Measurements from ENCODE around the gene RFC2.
"Not testable (repeated sequence)": the region's sequence is repeated elsewhere in the genome, so short reads cannot be mapped to it uniquely, and the experiment has no call there.

The RFC2 gene

GRCh38 chr7:74221713-74222112 is 32.5 kb downstream of the RFC2 start:
- no peak for DNase-seq (ENCODE audit: low read depth, low spot score)
- H3K27ac ChIP-seq, result no peak overlapping the region

- DNase-seq (ENCODE audit: low read depth, low spot score), result no peak
- H3K27ac ChIP-seq, result no peak overlapping the region
These were observed 34.0 kb downstream of the RFC2 start for GRCh38 chr7:74220229-74220628.

GRCh38 chr7:74219416-74219815 is 34.8 kb downstream of the RFC2 start:
- H3K27ac ChIP-seq, result no peak overlapping the region
- DNase-seq (ENCODE audit: low read depth, low spot score), result no peak

GRCh38 chr7:74218343-74218698 is 35.9 kb downstream of the RFC2 start:
- no peak overlapping the region for H3K27ac ChIP-seq
- DNase-seq (ENCODE audit: low read depth, low spot score), result no peak

- DNase-seq (ENCODE audit: low read depth, low spot score), result no peak
- no peak overlapping the region for H3K27ac ChIP-seq
These were observed 36.5 kb downstream of the RFC2 start for GRCh38 chr7:74217455-74218342.

- no peak overlapping the region for H3K27ac ChIP-seq
- no peak for DNase-seq (ENCODE audit: low read depth, low spot score)
These were observed 37.8 kb downstream of the RFC2 start for GRCh38 chr7:74216361-74216761.

DNA sequence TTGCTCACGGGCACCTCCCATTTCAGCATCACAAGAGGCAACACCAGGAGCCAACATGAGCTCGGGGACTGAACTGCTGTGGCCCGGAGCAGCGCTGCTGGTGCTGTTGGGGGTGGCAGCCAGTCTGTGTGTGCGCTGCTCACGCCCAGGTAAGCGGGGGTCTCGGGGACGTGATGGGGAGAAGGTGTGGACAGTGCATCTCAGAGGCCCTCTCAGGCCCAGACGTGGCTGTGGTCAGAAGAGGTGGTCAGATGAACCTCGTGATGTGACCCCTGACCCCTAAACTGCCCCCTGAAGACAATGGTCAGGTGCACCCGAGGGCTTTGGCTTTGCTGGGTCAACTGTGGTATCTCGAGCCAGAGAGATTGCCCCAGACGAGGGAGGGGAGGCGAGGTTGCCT is 38.3 kb downstream of the RFC2 start:
- H3K27ac ChIP-seq, result no peak overlapping the region
- no peak for DNase-seq (ENCODE audit: low read depth, low spot score)

GRCh38 chr7:74214816-74215630 is 39.2 kb downstream of the RFC2 start:
- no peak for DNase-seq (ENCODE audit: low read depth, low spot score)
- no peak overlapping the region for H3K27ac ChIP-seq

- H3K27ac ChIP-seq, result no peak overlapping the region
These were observed 41.5 kb downstream of the RFC2 start for GRCh38 chr7:74212661-74213060.

GRCh38 chr7:74208241-74208640 is 46.0 kb downstream of the RFC2 start:
- not testable (repeated sequence) for DNase-seq (ENCODE audit: low read depth, low spot score); H3K27ac ChIP-seq

More at GRCh38 chr7:74212661-74213060, 41.5 kb downstream of the RFC2 start:
- DNase-seq (ENCODE audit: low read depth, low spot score), result no peak

DNA sequence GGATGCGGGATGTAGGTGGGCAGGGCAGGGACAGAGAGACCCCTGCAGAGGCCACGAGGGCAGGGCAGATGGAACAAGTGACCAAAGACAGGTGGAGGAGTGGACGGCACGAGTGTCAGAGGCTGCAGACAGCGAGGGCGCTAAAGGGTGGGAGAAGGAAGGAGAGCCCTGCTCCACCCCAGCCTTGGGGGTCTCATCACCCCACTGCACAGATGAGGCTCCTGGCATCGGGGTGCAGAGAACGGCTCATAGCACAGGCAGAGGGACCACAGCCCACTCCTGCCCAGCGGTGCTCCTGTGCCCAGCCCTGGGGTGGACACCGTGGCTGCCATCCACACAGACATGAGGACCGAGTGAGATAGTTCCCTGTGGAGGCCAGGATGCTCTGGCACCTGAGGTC is 46.6 kb downstream of the RFC2 start:
- no peak overlapping the region for H3K27ac ChIP-seq
- no peak for DNase-seq (ENCODE audit: low read depth, low spot score)

GRCh38 chr7:74206589-74207120 is 47.5 kb downstream of the RFC2 start:
- DNase-seq (ENCODE audit: low read depth, low spot score), result no peak
- no peak overlapping the region for H3K27ac ChIP-seq

GRCh38 chr7:74206052-74206451 is 48.1 kb downstream of the RFC2 start:
- DNase-seq (ENCODE audit: low read depth, low spot score); H3K27ac ChIP-seq: not testable (repeated sequence)

GRCh38 chr7:74203956-74204618 is 50.1 kb downstream of the RFC2 start:
- H3K27ac ChIP-seq, result no peak overlapping the region

GRCh38 chr7:74202841-74203556 is 51.2 kb downstream of the RFC2 start:
- H3K27ac ChIP-seq, result no peak overlapping the region
- DNase-seq (ENCODE audit: low read depth, low spot score), result no peak

More at GRCh38 chr7:74203956-74204618, 50.1 kb downstream of the RFC2 start:
- DNase-seq (ENCODE audit: low read depth, low spot score), result no peak

GRCh38 chr7:74199551-74200355 is 54.4 kb downstream of the RFC2 start:
- no peak for DNase-seq (ENCODE audit: low read depth, low spot score)

DNA sequence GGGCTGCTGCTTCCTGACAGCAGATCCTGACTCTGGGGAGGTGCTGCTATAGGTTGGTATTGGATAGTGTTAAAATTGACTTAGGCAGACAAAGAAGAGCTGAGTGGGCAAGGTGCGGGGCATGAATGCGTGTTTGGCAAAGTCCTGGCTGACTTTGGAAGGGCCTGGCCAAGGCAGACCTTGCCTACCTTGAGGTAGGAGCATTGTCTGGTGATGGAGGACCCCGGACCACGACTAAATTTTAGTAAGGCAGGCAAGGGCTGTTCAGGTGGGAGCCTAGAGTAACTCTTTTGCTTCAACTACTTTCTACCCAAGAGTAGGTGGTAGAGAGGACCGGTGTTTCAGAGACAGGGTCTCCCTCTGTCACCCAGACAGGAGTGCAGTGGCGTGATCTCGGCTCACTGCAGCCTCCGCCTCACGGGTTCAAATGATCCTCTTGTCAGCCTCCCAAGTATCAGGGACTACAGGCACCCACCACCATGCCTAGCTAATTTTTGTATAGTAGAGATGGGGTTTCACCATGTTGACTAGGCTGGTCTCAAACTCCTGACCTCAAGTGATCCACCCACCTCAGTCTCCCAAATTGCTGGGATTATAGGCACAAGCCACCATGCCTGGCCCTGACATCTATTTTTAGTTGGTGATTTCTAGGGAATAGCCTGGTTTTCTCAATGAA is 56.6 kb downstream of the RFC2 start:
- no peak for DNase-seq (ENCODE audit: low read depth, low spot score)
- no peak overlapping the region for H3K27ac ChIP-seq

More at GRCh38 chr7:74199551-74200355, 54.4 kb downstream of the RFC2 start:
- H3K27ac ChIP-seq, result no peak overlapping the region

GRCh38 chr7:74195968-74196654 is 58.1 kb downstream of the RFC2 start:
- H3K27ac ChIP-seq; DNase-seq (ENCODE audit: low read depth, low spot score): not testable (repeated sequence)

Data from epithelial cell of prostate (primary cell).